ENCODE data around the gene BHLHE40. TPM values are rescaled to one million over a fixed set of nuclear protein-coding genes. Genes with fewer than 3 reads are reported as not detected.
A peak's percentile ranks its signal among the peaks of the same experiment; 100 is the strongest.

BHLHE40 gene
- total and polyA plus RNA-seq, 2 of the 8 experiments (the other 6 are each of a cell fraction or from before 2014, with no cell fraction given), result 1.5 to 2.2 TPM

GRCh38 chr3:5030152-5030551 is 50.9 kb downstream of the BHLHE40 start:
- Histone ChIP-seq H3K36me3 (ENCODE audit: control insufficient read depth in 2 of 4, insufficient read depth in 4 of 4, low read length in 3 of 4) (no peaks in the 10 kb centered on the region), H2BK20ac (ENCODE audit: low read length) (no peak overlapping the region), H2AK5ac (ENCODE audit: low read depth, low read length) (no peak overlapping the region), H2BK5ac (ENCODE audit: low read depth, low read length) (no peak overlapping the region), H3K23ac (ENCODE audit: insufficient read length) (no peak overlapping the region), H4K5ac (ENCODE audit: insufficient read length, low read depth, low read length) (no peak overlapping the region), H3K79me2 (ENCODE audit: control insufficient read depth in 1 of 2, insufficient read depth in 2 of 2, low read length in 2 of 2) (no peaks in the 10 kb centered on the region), H4K91ac (replicated peaks; ENCODE audit: insufficient read length, low read length) (no peak overlapping the region), H3K4me3 (ENCODE audit: extremely low read depth in 1 of 4, insufficient read depth in 2 of 4, low read depth in 3 of 4, low read length in 4 of 4) (no peak overlapping the region), H2BK12ac (ENCODE audit: low read depth, low read length) (no peak overlapping the region), H3K4ac (replicated peaks; ENCODE audit: insufficient read length, low read depth, low read length) (no peak overlapping the region), H3K9ac (replicated peaks in 1 of 4; ENCODE audit: extremely low read depth in 1 of 4, low read depth in 3 of 4, low read length in 3 of 4) (no peak overlapping the region), H4K20me1 (replicated peaks in 1 of 2; ENCODE audit: control insufficient read depth in 1 of 2, insufficient read depth in 2 of 2, low read length in 2 of 2) (no peaks in the 10 kb centered on the region), H3K9me3 (ENCODE audit: insufficient read depth in 2 of 2, low read depth in 1 of 2, low read length in 1 of 2) (no peaks in the 10 kb centered on the region; a peak in 1 of 4 replicates), H2BK15ac (ENCODE audit: low read length) (no peak overlapping the region), H3K56ac (replicated peaks; ENCODE audit: insufficient read length, low read depth, low read length) (no peak overlapping the region), H3K79me1 (ENCODE audit: low read depth, low read length) (no peaks in the 10 kb centered on the region), H3K23me2 (ENCODE audit: low read depth, low read length) (peaks cover 2% of the 10 kb centered on the region; the same call in 1 of the 2 replicates), H3K4me1 (replicated peaks in 1 of 4; ENCODE audit: control insufficient read depth in 3 of 4, insufficient read depth in 4 of 4, low read length in 3 of 4) (peaks cover 0 to 5% (median 1%) of the 10 kb centered on the region in 4 experiments; a peak in 2 of 7 replicates), H4K8ac (ENCODE audit: extremely low read depth, insufficient read depth, low read length) (no peak overlapping the region), H3K14ac (ENCODE audit: insufficient read length) (no peak overlapping the region), H3K27ac (ENCODE audit: low read depth, low read length) (no peak overlapping the region), H2BK120ac (replicated peaks; ENCODE audit: low read depth, low read length) (no peak overlapping the region), H3K4me2 (ENCODE audit: insufficient read depth in 1 of 2, low read depth in 2 of 2, low read length in 2 of 2) (no peak overlapping the region), H3K18ac (ENCODE audit: extremely low read depth, low read length) (no peak overlapping the region), H2AFZ (ENCODE audit: low read length) (no peak overlapping the region; the same call in 1 of the 2 replicates), H3K27me3 (replicated peaks in 1 of 4; ENCODE audit: control insufficient read depth in 3 of 4, extremely low read depth in 1 of 4, insufficient read depth in 3 of 4, low read length in 3 of 4) (no peaks in the 10 kb centered on the region)
- DNase-seq (ENCODE audit: low read depth in 1 of 2, low spot score in 2 of 2) (no peak), FAIRE-seq (no peak)
- 88% methylated on average over 5 of the region's 5 CpGs; no CpG with 5 or more reads in 1 of the 2 experiments for WGBS, 2 experiments (ENCODE audit: extremely low coverage in 1 of 2, insufficient coverage in 1 of 2, insufficient read length in 1 of 2, insufficient replicate concordance in 2 of 2, low coverage in 1 of 2, low lambda C conversion rate in 2 of 2, missing lambda C conversion rate in 1 of 2)
- POLR2A ChIA-PET (ENCODE audit: partially characterized antibody), result interaction anchor here (1.0 kb wide), 1 partner anchor 52 kb away, joined by 4 read pairs; no protein-coding TSS in a partner anchor
- TF ChIP-seq CHD1 (IDR thresholded peaks at IDR 0.05; ENCODE audit: low read depth, low read length) (no peak), YY1 (IDR thresholded peaks at IDR 0.05; ENCODE audit: low read depth, low read length) (peak; percentile 5; the same call in 1 of the 2 replicates)
- CTCF ChIA-PET (ENCODE audit: partially characterized antibody), result interaction anchor here (0.6 to 6.7 kb wide), 5 partner anchors 52 to 406 kb away, joined by 3 to 59 read pairs (median 3); partner anchors contain the start of gene BHLHE40
